MM.1S (cell line): ENCODE data around the gene ZNF385D.

Experiments used
- DNase-seq: peaks from one replicate; pipeline ENCODE4 v3.0.0-alpha.2; 2015
- H2AFZ ChIP-seq: fragments of 300-600 bp; sonication (generic); 2 replicates; pipeline ENCODE4 v1.6.0; 2016; ENCODE audit warnings: antibody characterized with exemption, low read length
- H3F3A ChIP-seq: fragments of 300-600 bp; sonication (generic); 2 replicates; pipeline ENCODE4 v1.6.1; 2016; ENCODE audit warnings: mild to moderate bottlenecking, antibody characterized with exemption, low read length, moderate library complexity, mixed read lengths; ENCODE audit not compliant: insufficient read depth
- H3K27ac ChIP-seq: fragments of 300-600 bp; sonication (generic); 2 replicates; pipeline ENCODE4 v1.5.1; 2016; ENCODE audit warnings: mild to moderate bottlenecking, low read length
- H3K27me3 ChIP-seq: fragments of 300-600 bp; sonication (generic); replicated peaks from 2 replicates; pipeline ENCODE4 v1.6.0; 2016; ENCODE audit warnings: low read length; ENCODE audit not compliant: insufficient read depth
- H3K36me3 ChIP-seq: fragments of 300-600 bp; sonication (generic); replicated peaks from 2 replicates; pipeline ENCODE4 v1.6.1; 2016; ENCODE audit warnings: mild to moderate bottlenecking, low read length, mixed read lengths; ENCODE audit not compliant: insufficient read depth
- H3K4me1 ChIP-seq: fragments of 300-600 bp; sonication (generic); 2 replicates; pipeline ENCODE4 v1.6.1; 2016; ENCODE audit warnings: low read length, mixed read lengths
- H3K4me2 ChIP-seq: fragments of 300-600 bp; sonication (generic); 2 replicates; pipeline ENCODE4 v1.6.0; 2016; ENCODE audit warnings: low read depth, low read length
- H3K4me3 ChIP-seq: fragments of 300-600 bp; sonication (generic); 2 replicates; pipeline ENCODE4 v1.5.1; 2016; ENCODE audit warnings: low read length, mixed read lengths
- H3K79me2 ChIP-seq: fragments of 300-600 bp; sonication (generic); 2 replicates; pipeline ENCODE4 v1.6.1; 2016; ENCODE audit warnings: mixed run types, low read length, mixed read lengths
- H3K9ac ChIP-seq: fragments of 300-600 bp; sonication (generic); 2 replicates; pipeline ENCODE4 v1.6.1; 2016; ENCODE audit warnings: low read length, mixed read lengths
- H3K9me2 ChIP-seq: fragments of 300-600 bp; sonication (generic); replicated peaks from 2 replicates; pipeline ENCODE4 v1.6.1; 2016; ENCODE audit warnings: mild to moderate bottlenecking, low read length, mixed read lengths; ENCODE audit not compliant: insufficient read depth
- H3K9me3 ChIP-seq: fragments of 300-600 bp; sonication (generic); replicated peaks from 2 replicates; pipeline ENCODE4 v1.6.1; 2016; ENCODE audit warnings: mild to moderate bottlenecking, low read length, mixed read lengths; ENCODE audit not compliant: insufficient read depth
- H4K20me1 ChIP-seq: fragments of 300-600 bp; sonication (generic); 2 replicates; pipeline ENCODE4 v1.6.1; 2016; ENCODE audit warnings: mild to moderate bottlenecking, low read length, moderate library complexity, mixed read lengths; ENCODE audit not compliant: insufficient read depth
- CTCF ChIP-seq: fragments of 300-600 bp; sonication (generic); IDR thresholded peaks from 2 replicates; pipeline ENCODE4 v1.5.1; 2016; ENCODE audit warnings: antibody characterized with exemption, low read length, mixed read lengths
- EZH2 ChIP-seq: fragments of 300-600 bp; sonication (generic); optimal IDR thresholded peaks from 2 replicates; pipeline ENCODE3; 2017; ENCODE audit warnings: low read depth, mild to moderate bottlenecking, antibody characterized with exemption, low read length, mixed read lengths
- EZH2phosphoT487 ChIP-seq: fragments of 300-600 bp; sonication (generic); IDR thresholded peaks from 2 replicates; pipeline ENCODE4 v1.6.1; 2018; ENCODE audit warnings: antibody characterized with exemption, low read length

Gene ZNF385D

GRCh38 chr3:21664996-21665395 lies 86.0 kb downstream of the ZNF385D start:
- Histone ChIP-seq H3K9ac (no peak overlapping the region), H3K4me1 (no peaks in the 10 kb centered on the region), H3K9me2 (no peaks in the 10 kb centered on the region), H3F3A (no peaks in the 10 kb centered on the region), H3K27ac (no peak overlapping the region), H4K20me1 (no peaks in the 10 kb centered on the region), H3K9me3 (no peaks in the 10 kb centered on the region), H2AFZ (no peak overlapping the region), H3K4me3 (no peak overlapping the region), H3K36me3 (no peaks in the 10 kb centered on the region), H3K4me2 (no peak overlapping the region), H3K79me2 (no peaks in the 10 kb centered on the region), H3K27me3 (no peaks in the 10 kb centered on the region)
- DNase-seq = no peak
- TF ChIP-seq EZH2 (no peak), CTCF (no peak), EZH2phosphoT487 (no peak)

- Histone ChIP-seq H3K27ac (no peak overlapping the region), H3K4me1 (no peaks in the 10 kb centered on the region), H3K4me2 (no peak overlapping the region), H3K36me3 (no peaks in the 10 kb centered on the region), H3F3A (no peaks in the 10 kb centered on the region), H3K9me3 (no peaks in the 10 kb centered on the region), H3K4me3 (no peak overlapping the region), H3K79me2 (no peaks in the 10 kb centered on the region), H3K9me2 (no peaks in the 10 kb centered on the region), H2AFZ (no peak overlapping the region), H3K9ac (no peak overlapping the region), H4K20me1 (no peaks in the 10 kb centered on the region), H3K27me3 (no peaks in the 10 kb centered on the region)
- DNase-seq = no peak
- TF ChIP-seq EZH2phosphoT487 = no peak
- no peak for TF ChIP-seq CTCF
- no peak for TF ChIP-seq EZH2
These were observed 88.6 kb downstream of the ZNF385D start for GRCh38 chr3:21662403-21662802.

GRCh38 chr3:21654662-21655061 lies 96.3 kb downstream of the ZNF385D start:
- Histone ChIP-seq H3K9ac (no peak overlapping the region), H3K27ac (no peak overlapping the region), H3K79me2 (no peaks in the 10 kb centered on the region), H2AFZ (no peak overlapping the region), H3K4me3 (no peak overlapping the region), H3K4me1 (no peaks in the 10 kb centered on the region), H4K20me1 (no peaks in the 10 kb centered on the region), H3K4me2 (no peak overlapping the region), H3K9me3 (no peaks in the 10 kb centered on the region), H3F3A (no peaks in the 10 kb centered on the region), H3K27me3 (no peaks in the 10 kb centered on the region), H3K36me3 (no peaks in the 10 kb centered on the region), H3K9me2 (no peaks in the 10 kb centered on the region)
- TF ChIP-seq EZH2phosphoT487 (no peak), EZH2 (no peak), CTCF (no peak)
- no peak for DNase-seq

GRCh38 chr3:21654241-21654640 lies 96.8 kb downstream of the ZNF385D start:
- Histone ChIP-seq H3K4me1 (no peaks in the 10 kb centered on the region), H3K4me2 (no peak overlapping the region), H3K4me3 (no peak overlapping the region), H3K9ac (no peak overlapping the region), H3K27ac (no peak overlapping the region), H4K20me1 (no peaks in the 10 kb centered on the region), H3F3A (no peaks in the 10 kb centered on the region), H3K27me3 (no peaks in the 10 kb centered on the region), H3K9me2 (no peaks in the 10 kb centered on the region), H3K36me3 (no peaks in the 10 kb centered on the region), H2AFZ (no peak overlapping the region), H3K9me3 (no peaks in the 10 kb centered on the region), H3K79me2 (no peaks in the 10 kb centered on the region)
- no peak for DNase-seq
- TF ChIP-seq EZH2 (no peak), EZH2phosphoT487 (no peak), CTCF (no peak)
